Fibroblast of the aortic adventitia (primary cell): ENCODE data around the gene GSK3B. TPM values are rescaled to one million over a fixed set of nuclear protein-coding genes. Genes with fewer than 3 reads are reported as not detected.
A peak's percentile ranks its signal among the peaks of the same experiment; 100 is the strongest.

Experiments
- DNase-seq: peaks from one replicate; pipeline ENCODE4 v3.0.0-alpha.2; 2010; ENCODE audit warnings: low read depth
- H3K4me3 ChIP-seq: 2 replicates; pipeline ENCODE4 v1.5.1; 2011; ENCODE audit warnings: low read depth, mild to moderate bottlenecking, control low read depth, low read length, moderate library complexity
- CTCF ChIP-seq: IDR thresholded peaks from 2 replicates; pipeline ENCODE4 v1.5.1; 2011; ENCODE audit warnings: mild to moderate bottlenecking, low read length, control low read depth, inconsistent platforms; ENCODE audit not compliant: insufficient read depth
- total RNA-seq: library from RNA; depleted of rRNA; stranded (reverse); fragments of >200 nt; gene quantifications from 2 replicates; pipeline ENCODE4 v1.2.3, GENCODE V29; 2012; ENCODE audit warnings: low replicate concordance

GSK3B gene
- total RNA-seq, 1 donor = 74.1 TPM

DNA sequence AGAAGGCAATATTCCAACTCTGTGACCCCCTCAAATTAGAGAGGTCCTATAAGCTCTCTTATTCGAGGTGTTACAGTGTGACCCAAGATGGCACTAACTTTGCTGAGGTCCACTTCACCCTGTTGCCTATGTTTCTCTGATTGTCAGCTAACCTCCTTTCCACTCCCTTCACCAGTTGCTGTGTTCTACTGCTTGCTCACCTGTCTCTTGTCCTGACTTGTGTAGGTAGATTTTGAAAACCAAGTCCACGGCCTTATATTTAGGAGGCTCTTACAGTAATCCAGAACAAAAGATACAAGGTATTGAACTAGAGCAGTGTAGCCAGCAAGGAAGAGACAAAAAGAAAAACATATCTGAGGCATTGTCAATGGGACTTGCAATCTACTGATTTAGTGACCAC is 20.1 kb upstream of the GSK3B start:
- no peak for DNase-seq
- H3K4me3 ChIP-seq = no peak overlapping the region
- TF ChIP-seq CTCF = no peak

DNA sequence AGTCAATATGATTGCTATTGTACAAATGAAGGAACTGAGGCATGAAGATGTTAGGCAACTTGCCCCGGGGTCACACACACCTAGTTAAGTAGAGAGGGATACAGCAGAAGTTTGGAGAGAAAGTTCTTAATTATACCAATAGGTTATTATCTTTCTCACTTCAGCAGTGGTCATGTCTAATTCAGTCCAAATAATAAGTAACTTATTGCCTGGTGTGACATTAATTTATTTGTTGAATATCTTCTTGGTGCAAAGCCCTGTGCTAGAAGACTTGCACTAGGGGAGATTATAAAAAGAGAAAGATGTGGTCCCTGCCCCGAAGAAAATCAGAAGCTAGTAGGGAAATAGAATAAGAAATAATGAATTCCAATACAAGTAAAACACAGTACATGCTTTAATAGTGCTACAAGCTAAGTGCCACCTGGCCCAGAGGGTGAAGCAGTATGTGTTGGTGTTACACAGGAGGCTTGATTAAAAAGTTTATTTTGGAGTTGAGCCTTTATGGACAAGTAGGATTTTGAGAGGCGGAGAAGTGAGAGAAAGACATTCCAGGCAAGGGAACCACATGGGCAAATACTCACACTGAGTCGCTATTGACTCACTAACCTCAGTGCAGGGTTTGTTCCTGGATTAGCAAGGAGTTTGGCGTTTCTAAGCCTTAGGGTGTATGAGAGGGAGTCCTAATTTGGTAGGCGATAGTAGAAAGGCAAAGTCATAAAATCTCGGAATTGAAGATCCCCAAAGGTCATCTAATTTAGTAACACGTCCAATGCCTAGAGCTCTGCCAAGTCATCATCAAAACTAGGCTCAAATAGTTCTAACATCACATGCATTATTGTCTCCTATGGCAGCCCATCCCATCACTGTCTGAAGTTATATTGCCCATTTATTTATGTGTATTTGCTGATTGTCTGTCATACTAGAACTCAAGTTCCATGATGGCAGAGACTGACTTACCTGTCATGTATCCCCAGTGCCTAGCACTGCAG is 19.2 kb upstream of the GSK3B start:
- no peak for TF ChIP-seq CTCF
- peak; percentile 69 for DNase-seq
- no peak overlapping the region for H3K4me3 ChIP-seq

DNA sequence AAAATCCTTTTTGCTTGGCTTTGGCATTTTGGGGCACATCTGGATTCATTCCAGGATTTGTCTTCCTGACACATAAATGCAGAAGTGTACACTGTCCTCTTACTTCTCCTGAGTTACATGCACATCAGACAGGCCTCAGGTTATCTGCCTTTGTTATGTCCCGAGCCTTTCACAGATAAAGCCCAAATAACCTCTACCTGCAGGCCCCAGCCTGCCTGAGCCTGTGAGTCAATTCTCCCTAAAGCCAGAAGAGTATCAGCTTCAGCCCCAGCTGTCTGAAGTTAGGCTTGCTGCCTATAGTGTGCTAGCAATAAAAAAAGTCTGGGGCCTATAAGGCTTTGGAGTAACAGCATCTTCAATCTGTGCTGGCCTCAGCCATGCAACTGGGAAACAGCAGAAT is 17.7 kb upstream of the GSK3B start:
- no peak for TF ChIP-seq CTCF
- DNase-seq = no peak
- H3K4me3 ChIP-seq = no peak overlapping the region

- TF ChIP-seq CTCF = no peak
- no peak overlapping the region for H3K4me3 ChIP-seq
- DNase-seq = no peak
Measured at GRCh38 chr3:120103276-120103675, 9.0 kb upstream of the GSK3B start.

GRCh38 chr3:120102674-120103073 is 8.4 kb upstream of the GSK3B start:
- no peak for DNase-seq
- no peak for TF ChIP-seq CTCF
- H3K4me3 ChIP-seq = no peak overlapping the region

DNA sequence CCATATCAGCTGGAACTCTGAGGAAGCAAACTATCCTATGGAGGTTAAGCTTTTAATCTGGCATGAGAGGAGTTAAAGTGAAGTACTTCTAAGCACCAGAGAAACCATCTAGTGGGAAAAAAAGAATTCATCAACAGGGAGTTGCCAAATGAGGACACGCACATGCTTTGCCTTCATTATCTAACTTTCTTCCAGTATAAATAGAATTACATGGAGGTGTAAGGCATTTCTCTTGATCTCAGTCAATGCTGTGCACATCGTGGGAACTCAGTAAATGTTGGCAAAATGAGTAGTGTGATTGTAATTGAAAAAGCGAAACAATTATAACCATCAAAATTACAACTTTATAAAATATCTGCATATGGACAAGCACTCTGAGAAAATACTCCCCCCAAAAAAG is 8.0 kb upstream of the GSK3B start:
- DNase-seq = no peak
- TF ChIP-seq CTCF = no peak

More for the DNA sequence above, 8.0 kb upstream of the GSK3B start:
- H3K4me3 ChIP-seq = no peak overlapping the region
